Activated naive CD4-positive, alpha-beta T cell treated with anti-CD3 and anti-CD28 coated beads, Interleukin-2, amount 10 ng/mL, durations not matched to agents 7 days and 5 days (primary cell): ENCODE results near the gene TBATA.

Experiments used
- CTCF ChIA-PET: fragments of 350-600 bp; sonication (Branson Sonifier 250); formaldehyde crosslinking; loops from one replicate; lab custom pipeline; 2021; ENCODE audit warnings: antibody characterized with exemption; lab: Charles Lee
- DNase-seq: peaks from one replicate; pipeline ENCODE4 v3.0.0-alpha.2; 2020
- H3K27ac Mint-ChIP-seq: one replicate; pipeline ENCODE4 v1.8.0; 2021; ENCODE audit warnings: mild to moderate bottlenecking, moderate library complexity, mixed read lengths
- H3K27me3 Mint-ChIP-seq: one replicate; pipeline ENCODE4 v1.8.0; 2021; ENCODE audit warnings: mild to moderate bottlenecking, mixed read lengths
- H3K36me3 Mint-ChIP-seq: one replicate; pipeline ENCODE4 v1.8.0; 2021; ENCODE audit warnings: mixed read lengths
- H3K4me1 Mint-ChIP-seq: one replicate; pipeline ENCODE4 v1.8.0; 2021; ENCODE audit warnings: mixed read lengths
- H3K4me3 Mint-ChIP-seq: one replicate; pipeline ENCODE4 v1.8.0; 2021; ENCODE audit warnings: mild to moderate bottlenecking, moderate library complexity, mixed read lengths
- H3K9me3 Mint-ChIP-seq: one replicate; pipeline ENCODE4 v1.8.0; 2021; ENCODE audit warnings: mixed read lengths

TBATA gene

DNA sequence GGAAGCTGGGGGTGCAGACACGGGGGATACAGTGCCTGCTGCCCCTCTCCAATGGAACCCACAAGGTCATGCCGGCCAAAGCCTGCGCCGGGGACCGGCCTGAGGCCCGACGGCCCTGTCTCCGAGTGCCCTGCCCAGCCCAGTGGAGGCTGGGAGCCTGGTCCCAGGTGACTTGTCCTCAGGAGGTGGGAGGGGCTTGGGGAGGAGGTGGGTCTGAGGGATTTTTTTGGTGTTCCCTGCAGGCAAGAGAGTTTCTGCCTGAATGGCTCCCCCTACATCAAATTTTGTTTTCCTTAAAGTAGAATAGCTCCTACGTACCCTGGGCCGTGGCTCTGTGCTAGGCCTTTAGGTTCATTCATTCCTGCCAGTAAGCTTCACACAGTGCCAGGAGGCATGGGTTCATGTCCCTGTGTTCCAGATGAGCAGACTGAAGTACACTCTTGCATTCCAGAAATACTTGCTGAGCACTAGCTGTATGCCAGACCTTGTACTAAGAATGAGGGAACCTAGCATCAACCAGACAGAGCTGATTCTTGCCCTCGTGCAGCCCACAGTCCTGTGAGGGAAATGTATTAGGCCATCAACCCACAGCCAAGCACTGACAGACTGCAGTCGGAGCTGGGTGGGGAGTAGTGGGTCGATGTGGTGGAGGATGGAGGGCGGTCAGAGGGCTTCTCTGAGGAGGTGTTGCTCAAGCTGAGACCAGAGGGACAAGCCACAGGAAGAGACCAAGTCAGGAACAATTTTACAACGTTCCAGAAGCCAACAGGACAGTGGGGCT is 31.1 kb downstream of the TBATA start:
- no peak for DNase-seq
- Mint-ChIP-seq H3K36me3 (no peaks in the 10 kb centered on the region), H3K4me3 (no peak overlapping the region), H3K27me3 (peaks cover 13% of the 10 kb centered on the region), H3K9me3 (no peaks in the 10 kb centered on the region), H3K4me1 (no peaks in the 10 kb centered on the region), H3K27ac (no peak overlapping the region)
- CTCF ChIA-PET: interaction anchor here (0.6 to 2.5 kb wide), 6 partner anchors 10 to 293 kb away, joined by 3 to 11 read pairs (median 4); no protein-coding TSS in a partner anchor

DNA sequence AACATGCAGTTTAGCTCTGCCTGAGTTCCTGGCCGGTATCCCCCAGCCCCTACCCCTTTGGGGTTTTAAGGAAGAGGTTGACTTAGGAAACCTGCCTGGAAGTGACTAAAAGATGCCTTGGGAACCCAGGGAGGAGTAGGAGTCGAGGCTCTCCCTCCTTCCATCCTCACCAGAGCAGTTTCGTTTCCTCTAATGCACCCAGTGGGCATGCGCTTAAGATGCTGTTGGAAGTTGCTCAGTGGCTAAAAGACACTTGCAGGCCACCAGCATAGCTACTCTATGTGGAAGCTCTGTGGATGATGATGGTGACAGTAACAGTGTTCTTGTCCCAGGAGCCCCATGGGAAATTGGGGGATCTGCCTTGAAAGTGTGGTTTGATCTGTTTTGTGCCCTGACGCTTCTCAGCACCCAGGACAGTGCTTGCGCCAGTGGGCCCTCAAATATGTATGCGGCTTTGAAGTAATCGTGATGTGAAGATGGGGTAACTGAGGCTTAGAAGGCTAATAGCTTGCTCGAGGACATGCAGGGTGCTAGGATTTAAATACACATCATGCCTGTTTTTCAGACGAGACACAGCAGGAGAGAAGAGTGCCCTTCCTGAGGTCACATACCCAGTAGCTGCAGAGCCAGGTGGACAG is 32.0 kb downstream of the TBATA start:
- Mint-ChIP-seq H3K27me3 (peaks cover 8% of the 10 kb centered on the region), H3K9me3 (no peaks in the 10 kb centered on the region), H3K4me1 (no peaks in the 10 kb centered on the region), H3K36me3 (no peaks in the 10 kb centered on the region), H3K27ac (no peak overlapping the region), H3K4me3 (no peak overlapping the region)
- CTCF ChIA-PET: interaction anchor here (2.5 kb wide), 1 partner anchor 194 kb away, joined by 11 read pairs; no protein-coding TSS in a partner anchor
- no peak for DNase-seq

DNA sequence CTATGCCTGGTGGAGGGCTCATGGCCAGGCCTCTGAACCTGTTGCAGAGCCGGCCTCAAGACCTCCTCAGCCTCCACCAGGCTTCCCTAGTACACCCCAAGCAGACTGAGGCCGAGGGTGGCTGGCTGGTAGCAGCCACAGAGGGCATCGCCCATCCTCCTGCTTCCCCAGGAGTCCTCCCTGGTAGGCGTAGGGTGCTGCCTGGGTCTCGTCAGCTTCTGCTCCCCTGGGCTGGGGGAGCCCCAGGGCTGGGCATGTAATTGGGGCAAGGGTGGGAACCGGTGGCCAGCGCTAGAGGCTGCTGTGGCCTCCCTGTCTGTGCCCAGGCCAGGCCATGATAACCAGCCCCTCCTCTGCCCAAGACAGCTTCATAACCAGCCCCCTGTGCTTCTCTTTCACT is 32.6 kb downstream of the TBATA start:
- DNase-seq: no peak
- Mint-ChIP-seq H3K36me3 (no peaks in the 10 kb centered on the region), H3K4me3 (no peak overlapping the region), H3K4me1 (no peaks in the 10 kb centered on the region), H3K9me3 (no peaks in the 10 kb centered on the region), H3K27ac (no peak overlapping the region), H3K27me3 (peaks cover 12% of the 10 kb centered on the region)
- CTCF ChIA-PET: interaction anchor here (1.0 kb wide), 1 partner anchor 133 kb away, joined by 3 read pairs; no protein-coding TSS in a partner anchor

DNA sequence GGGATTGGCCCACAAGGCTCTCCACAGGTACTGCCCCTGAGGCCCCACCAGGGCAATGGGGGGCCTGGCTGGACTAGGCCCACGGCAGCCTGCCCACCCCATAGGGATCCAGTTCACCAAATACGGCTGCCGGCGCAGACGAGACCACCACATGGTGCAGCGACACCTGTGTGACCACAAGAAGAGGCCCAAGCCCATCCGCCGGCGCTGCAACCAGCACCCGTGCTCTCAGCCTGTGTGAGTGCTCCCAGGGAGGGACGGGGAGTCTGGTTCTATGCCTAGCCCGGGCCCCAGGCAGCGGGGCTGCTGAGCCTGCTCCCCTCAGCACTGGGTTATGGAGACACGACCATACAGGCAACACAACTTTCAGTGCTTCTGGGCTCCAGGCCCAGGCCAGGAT is 33.2 kb downstream of the TBATA start:
- no peak for DNase-seq
- Mint-ChIP-seq H3K27me3 (peaks cover 16% of the 10 kb centered on the region), H3K9me3 (no peaks in the 10 kb centered on the region), H3K36me3 (no peaks in the 10 kb centered on the region), H3K4me3 (no peak overlapping the region), H3K27ac (no peak overlapping the region), H3K4me1 (no peaks in the 10 kb centered on the region)
- CTCF ChIA-PET: interaction anchor here (1.0 kb wide), 1 partner anchor 132 kb away, joined by 3 read pairs; no protein-coding TSS in a partner anchor

- H3K27me3 Mint-ChIP-seq: peaks cover 16% of the 10 kb centered on the region
- no peak overlapping the region for H3K27ac Mint-ChIP-seq
- no peaks in the 10 kb centered on the region for H3K9me3 Mint-ChIP-seq
- H3K4me1 Mint-ChIP-seq: no peaks in the 10 kb centered on the region
- no peaks in the 10 kb centered on the region for H3K36me3 Mint-ChIP-seq
- CTCF ChIA-PET: interaction anchor here (1.0 kb wide), 1 partner anchor 131 kb away, joined by 3 read pairs; no protein-coding TSS in a partner anchor
- no peak for DNase-seq
- H3K4me3 Mint-ChIP-seq: no peak overlapping the region
These were observed 33.8 kb downstream of the TBATA start for GRCh38 chr10:70751356-70751755.

- Mint-ChIP-seq H3K4me3 (no peak overlapping the region), H3K4me1 (no peaks in the 10 kb centered on the region), H3K9me3 (no peaks in the 10 kb centered on the region), H3K36me3 (no peaks in the 10 kb centered on the region), H3K27me3 (peaks cover 14% of the 10 kb centered on the region), H3K27ac (no peak overlapping the region)
- CTCF ChIA-PET: no interaction called here
- no peak for DNase-seq
These were observed 34.9 kb downstream of the TBATA start for GRCh38 chr10:70750156-70750703.

GRCh38 chr10:70749756-70750155 is 35.4 kb downstream of the TBATA start:
- Mint-ChIP-seq H3K36me3 (no peaks in the 10 kb centered on the region), H3K27ac (no peak overlapping the region), H3K9me3 (no peaks in the 10 kb centered on the region), H3K4me3 (no peak overlapping the region), H3K27me3 (peaks cover 15% of the 10 kb centered on the region), H3K4me1 (no peaks in the 10 kb centered on the region)
- DNase-seq: no peak
- CTCF ChIA-PET: no interaction called here

GRCh38 chr10:70748801-70749573 is 36.2 kb downstream of the TBATA start:
- H3K9me3 Mint-ChIP-seq: no peaks in the 10 kb centered on the region
- CTCF ChIA-PET: no interaction called here
- H3K4me1 Mint-ChIP-seq: no peaks in the 10 kb centered on the region
- H3K4me3 Mint-ChIP-seq: no peak overlapping the region
- no peak overlapping the region for H3K27ac Mint-ChIP-seq
- peaks cover 12% of the 10 kb centered on the region for H3K27me3 Mint-ChIP-seq
- DNase-seq: no peak
- no peaks in the 10 kb centered on the region for H3K36me3 Mint-ChIP-seq

DNA sequence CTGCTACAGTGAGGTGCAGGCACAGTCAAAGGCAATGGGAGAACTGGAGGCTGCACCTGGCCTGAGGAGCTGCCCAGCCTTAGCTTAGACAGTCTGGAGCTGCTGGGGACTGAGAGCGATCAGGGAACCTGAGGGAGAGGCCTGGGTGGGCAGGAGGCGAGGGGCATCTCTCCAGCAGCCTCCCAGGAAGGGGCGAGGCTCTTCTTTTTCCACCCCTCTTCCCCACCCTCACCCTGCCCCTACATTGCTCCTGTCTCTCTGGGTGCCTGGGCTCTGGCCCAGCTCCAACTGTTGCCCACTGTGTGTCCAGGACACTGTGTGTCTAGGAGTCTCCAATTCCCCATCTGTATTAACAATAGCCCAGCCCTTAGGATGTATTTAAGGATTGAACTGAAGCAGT is 36.9 kb downstream of the TBATA start:
- Mint-ChIP-seq H3K9me3 (no peaks in the 10 kb centered on the region), H3K4me3 (no peak overlapping the region), H3K4me1 (no peaks in the 10 kb centered on the region), H3K27ac (no peak overlapping the region), H3K36me3 (no peaks in the 10 kb centered on the region), H3K27me3 (peaks cover 12% of the 10 kb centered on the region)
- no peak for DNase-seq
- CTCF ChIA-PET: no interaction called here

DNA sequence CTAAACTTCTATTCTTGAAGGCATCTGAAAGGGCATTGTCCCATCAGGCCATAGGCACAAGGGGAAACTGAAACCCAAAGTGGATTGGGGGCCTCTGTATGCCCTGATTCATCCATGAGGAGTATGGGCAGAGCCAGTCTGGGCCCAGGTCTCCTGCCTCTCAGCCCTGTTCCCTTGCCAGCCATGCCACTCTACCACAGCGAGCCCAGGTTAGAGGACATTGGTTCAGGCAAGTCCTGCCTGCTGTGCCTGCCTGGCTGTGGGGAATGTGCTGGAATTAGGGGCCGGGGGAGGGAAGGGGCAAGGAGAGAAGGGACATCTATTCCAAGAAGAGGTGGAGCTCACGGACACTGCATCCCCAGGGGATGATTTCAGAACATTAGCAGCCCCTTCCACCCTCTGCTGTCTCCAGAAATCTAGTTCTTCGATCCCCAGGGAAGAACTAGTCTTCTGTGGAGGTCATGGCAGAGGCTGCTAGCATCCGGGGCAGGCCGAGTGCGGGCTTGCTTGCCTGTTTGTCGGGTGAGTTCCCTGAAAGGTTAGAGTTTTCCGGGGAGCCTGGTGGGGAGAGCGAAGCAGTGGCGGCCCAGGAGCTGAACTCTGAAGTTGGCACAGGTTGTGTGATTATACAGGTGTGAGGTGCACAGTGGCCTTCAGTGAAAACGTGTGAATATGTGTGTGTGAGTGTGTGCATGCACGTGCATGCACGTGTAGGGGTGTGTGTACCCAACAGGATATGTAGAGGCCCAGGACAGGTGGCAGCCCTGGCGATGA is 37.8 kb downstream of the TBATA start:
- Mint-ChIP-seq H3K4me1 (peaks cover 8% of the 10 kb centered on the region), H3K4me3 (no peak overlapping the region), H3K27me3 (peaks cover 12% of the 10 kb centered on the region), H3K36me3 (no peaks in the 10 kb centered on the region), H3K9me3 (no peaks in the 10 kb centered on the region), H3K27ac (no peak overlapping the region)
- CTCF ChIA-PET: no interaction called here
- no peak for DNase-seq

GRCh38 chr10:70745555-70745954 is 39.6 kb downstream of the TBATA start:
- no peak for DNase-seq
- Mint-ChIP-seq H3K9me3 (no peaks in the 10 kb centered on the region), H3K4me1 (peaks cover 9% of the 10 kb centered on the region), H3K27ac (peak overlapping the region; percentile 3), H3K4me3 (no peak overlapping the region), H3K36me3 (no peaks in the 10 kb centered on the region), H3K27me3 (peaks cover 15% of the 10 kb centered on the region)
- CTCF ChIA-PET: interaction anchor here (1.1 to 1.4 kb wide), 2 partner anchors 13 to 196 kb away, joined by 3 to 5 read pairs; no protein-coding TSS in a partner anchor

DNA sequence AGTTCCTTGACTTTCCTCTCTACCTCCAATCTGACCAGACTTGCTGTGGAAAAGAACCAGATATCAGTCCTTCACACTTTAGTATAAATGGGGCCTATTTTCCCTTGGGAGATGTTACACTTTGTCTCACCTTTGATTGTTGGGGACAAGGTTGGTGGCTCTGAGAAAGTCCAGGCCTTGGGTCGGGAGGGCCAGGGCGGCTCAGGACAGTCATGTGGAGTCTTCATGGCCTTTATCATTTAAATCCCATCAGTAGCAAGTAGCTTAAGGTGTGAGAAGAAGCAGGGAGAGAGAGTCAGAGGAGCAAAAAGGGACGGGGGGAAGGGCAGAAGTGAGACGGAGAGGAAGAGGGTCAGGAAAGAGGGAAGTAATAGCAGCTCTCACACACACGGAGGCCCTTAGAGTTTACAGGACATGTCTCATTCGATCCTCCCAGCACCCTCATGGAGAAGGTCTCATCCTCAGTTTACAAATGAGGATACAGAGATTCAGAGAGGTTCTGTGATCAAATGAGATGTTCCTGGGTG is 40.5 kb downstream of the TBATA start:
- H3K36me3 Mint-ChIP-seq: no peaks in the 10 kb centered on the region
- H3K27me3 Mint-ChIP-seq: peaks cover 15% of the 10 kb centered on the region
- no peaks in the 10 kb centered on the region for H3K9me3 Mint-ChIP-seq
- CTCF ChIA-PET: interaction anchor here (1.1 to 1.8 kb wide), 3 partner anchors 9 to 195 kb away, joined by 3 to 4 read pairs (median 3); no protein-coding TSS in a partner anchor
- peaks cover 9% of the 10 kb centered on the region for H3K4me1 Mint-ChIP-seq
- no peak for DNase-seq
- no peak overlapping the region for H3K4me3 Mint-ChIP-seq
- no peak overlapping the region for H3K27ac Mint-ChIP-seq

- H3K27ac Mint-ChIP-seq: no peak overlapping the region
- peaks cover 15% of the 10 kb centered on the region for H3K27me3 Mint-ChIP-seq
- no peak overlapping the region for H3K4me3 Mint-ChIP-seq
- H3K9me3 Mint-ChIP-seq: no peaks in the 10 kb centered on the region
- no peaks in the 10 kb centered on the region for H3K36me3 Mint-ChIP-seq
- no peak for DNase-seq
- CTCF ChIA-PET: interaction anchor here (1.3 to 1.8 kb wide), 2 partner anchors 10 to 15 kb away, joined by 3 to 4 read pairs; no protein-coding TSS in a partner anchor
- H3K4me1 Mint-ChIP-seq: peaks cover 9% of the 10 kb centered on the region
These were observed 41.3 kb downstream of the TBATA start for GRCh38 chr10:70743879-70744278.
